ENCODE results near the gene RETN.

Gene RETN

GRCh38 chr19:7668842-7669241, at the start of gene RETN:
TSS of gene RETN (plus strand) at chr19:7669049. CDS start at chr19:7669327, 278 bp downstream.
- TF ChIP-seq CTCF (IDR thresholded peaks at IDR 0.05) = no peak

GRCh38 chr19:7619671-7620441, 49.0 kb upstream of the RETN start:
- Histone ChIP-seq H3K79me2 (peaks cover 6% of the 10 kb centered on the region), H3K4me3 (ENCODE audit: low read depth, low read length) (no peak overlapping the region), H3K9me3 (ENCODE audit: control insufficient read depth, low read length) (no peaks in the 10 kb centered on the region), H3K4me1 (peaks cover 3% of the 10 kb centered on the region), H3K27ac (no peak overlapping the region), H3K36me3 (ENCODE audit: control insufficient read depth, insufficient read depth, low read length) (no peaks in the 10 kb centered on the region), H3K4me2 (ENCODE audit: low read length) (no peak overlapping the region), H2AFZ (no peak overlapping the region), H3K27me3 (ENCODE audit: control insufficient read depth, insufficient read depth, low read length) (no peaks in the 10 kb centered on the region), H3K9ac (no peak overlapping the region)
- no peak for TF ChIP-seq CTCF (IDR thresholded peaks at IDR 0.05)

More at GRCh38 chr19:7668842-7669241, at the start of gene RETN:
- Histone ChIP-seq H3K4me3 (ENCODE audit: low read depth, low read length) (no peak within 1 kb of the TSS), H3K4me2 (ENCODE audit: low read length) (no peak within 1 kb of the TSS), H3K9ac (no peak within 1 kb of the TSS), H2AFZ (no peak within 1 kb of the TSS), H3K36me3 (ENCODE audit: control insufficient read depth, insufficient read depth, low read length) (no peaks in the 10 kb centered on the region), H3K27me3 (ENCODE audit: control insufficient read depth, insufficient read depth, low read length) (no peaks in the 10 kb centered on the region), H3K4me1 (no peaks in the 10 kb centered on the region), H3K27ac (no peak within 1 kb of the TSS), H3K9me3 (ENCODE audit: control insufficient read depth, low read length) (no peaks in the 10 kb centered on the region), H3K79me2 (no peaks in the 10 kb centered on the region)

GRCh38 chr19:7620442-7621412, 48.1 kb upstream of the RETN start:
- H3K4me3 ChIP-seq (ENCODE audit: low read depth, low read length) = no peak overlapping the region
- no peak overlapping the region for H3K27ac ChIP-seq
- no peaks in the 10 kb centered on the region for H3K36me3 ChIP-seq (ENCODE audit: control insufficient read depth, insufficient read depth, low read length)
- no peaks in the 10 kb centered on the region for H3K9me3 ChIP-seq (ENCODE audit: control insufficient read depth, low read length)
- H3K9ac ChIP-seq = no peak overlapping the region
- H3K4me1 ChIP-seq = peaks cover 3% of the 10 kb centered on the region
- no peak overlapping the region for H2AFZ ChIP-seq
- no peaks in the 10 kb centered on the region for H3K27me3 ChIP-seq (ENCODE audit: control insufficient read depth, insufficient read depth, low read length)
- TF ChIP-seq CTCF (IDR thresholded peaks at IDR 0.05) = no peak
- peaks cover 9% of the 10 kb centered on the region for H3K79me2 ChIP-seq
- no peak overlapping the region for H3K4me2 ChIP-seq (ENCODE audit: low read length)

GRCh38 chr19:7622933-7623685, 45.7 kb upstream of the RETN start:
- Histone ChIP-seq H3K4me1 (peaks cover 3% of the 10 kb centered on the region), H3K36me3 (ENCODE audit: control insufficient read depth, insufficient read depth, low read length) (no peaks in the 10 kb centered on the region), H3K9ac (no peak overlapping the region)

More at GRCh38 chr19:7622933-7623685, 45.7 kb upstream of the RETN start:
- Histone ChIP-seq H3K9me3 (ENCODE audit: control insufficient read depth, low read length) (no peaks in the 10 kb centered on the region), H3K4me2 (ENCODE audit: low read length) (no peak overlapping the region), H2AFZ (no peak overlapping the region), H3K27me3 (ENCODE audit: control insufficient read depth, insufficient read depth, low read length) (no peaks in the 10 kb centered on the region), H3K27ac (no peak overlapping the region), H3K4me3 (ENCODE audit: low read depth, low read length) (no peak overlapping the region), H3K79me2 (peaks cover 28% of the 10 kb centered on the region)
- no peak for TF ChIP-seq CTCF (IDR thresholded peaks at IDR 0.05)
